Measurements from ENCODE around the gene SYT12. TPM values are rescaled to one million over a fixed set of nuclear protein-coding genes. Genes with fewer than 3 reads are reported as not detected.

Gene SYT12
- total RNA-seq, 1 donor from 2014 or later = 0.05 TPM

GRCh38 chr11:67048515-67049130 lies 25.7 kb downstream of the SYT12 start:
- Histone ChIP-seq H3K27me3 (ENCODE audit: low read depth) (peaks cover under 1% of the 10 kb centered on the region), H3K9me3 (replicated peaks) (no peaks in the 10 kb centered on the region), H3K36me3 (no peaks in the 10 kb centered on the region), H3K27ac (replicated peaks) (no peak overlapping the region), H3K4me3 (no peak overlapping the region), H3K4me1 (no peaks in the 10 kb centered on the region)
- intact Hi-C loops (cut with micrococcal nuclease) = no loop called here
- DNase-seq = no peak
- TF ChIP-seq CTCF (IDR thresholded peaks at IDR 0.05; ENCODE audit: borderline replicate concordance) = no peak

GRCh38 chr11:67050139-67050538 lies 27.2 kb downstream of the SYT12 start:
- no peak for TF ChIP-seq CTCF (IDR thresholded peaks at IDR 0.05; ENCODE audit: borderline replicate concordance)
- intact Hi-C loops (cut with micrococcal nuclease) = no loop called here
- H3K9me3 ChIP-seq (replicated peaks) = no peaks in the 10 kb centered on the region

GRCh38 chr11:67051180-67051893 lies 28.4 kb downstream of the SYT12 start:
- H3K4me3 ChIP-seq = no peak overlapping the region
- no peak for TF ChIP-seq CTCF (IDR thresholded peaks at IDR 0.05; ENCODE audit: borderline replicate concordance)
- no peaks in the 10 kb centered on the region for H3K36me3 ChIP-seq
- H3K27me3 ChIP-seq (ENCODE audit: low read depth) = peaks cover 13% of the 10 kb centered on the region
- no peak for DNase-seq
- no peak overlapping the region for H3K27ac ChIP-seq (replicated peaks)
- H3K9me3 ChIP-seq (replicated peaks) = no peaks in the 10 kb centered on the region
- intact Hi-C loops (cut with micrococcal nuclease) = no loop called here
- peaks cover 26% of the 10 kb centered on the region for H3K4me1 ChIP-seq

More at GRCh38 chr11:67050139-67050538, 27.2 kb downstream of the SYT12 start:
- H3K27me3 ChIP-seq (ENCODE audit: low read depth) = peaks cover 5% of the 10 kb centered on the region
- H3K4me1 ChIP-seq = peaks cover 14% of the 10 kb centered on the region
- H3K4me3 ChIP-seq = no peak overlapping the region
- no peak overlapping the region for H3K27ac ChIP-seq (replicated peaks)
- no peak for DNase-seq
- H3K36me3 ChIP-seq = no peaks in the 10 kb centered on the region

GRCh38 chr11:67051945-67052488 lies 29.1 kb downstream of the SYT12 start:
- no peaks in the 10 kb centered on the region for H3K9me3 ChIP-seq (replicated peaks)
- no peak for TF ChIP-seq CTCF (IDR thresholded peaks at IDR 0.05; ENCODE audit: borderline replicate concordance)
- no peak for DNase-seq
- peaks cover 15% of the 10 kb centered on the region for H3K27me3 ChIP-seq (ENCODE audit: low read depth)
- H3K4me3 ChIP-seq = no peak overlapping the region
- no peaks in the 10 kb centered on the region for H3K36me3 ChIP-seq
- intact Hi-C loops (cut with micrococcal nuclease) = no loop called here
- peaks cover 32% of the 10 kb centered on the region for H3K4me1 ChIP-seq
- H3K27ac ChIP-seq (replicated peaks) = no peak overlapping the region

- intact Hi-C loops (cut with micrococcal nuclease) = no loop called here
- TF ChIP-seq CTCF (IDR thresholded peaks at IDR 0.05; ENCODE audit: borderline replicate concordance) = no peak
- no peaks in the 10 kb centered on the region for H3K9me3 ChIP-seq (replicated peaks)
- no peaks in the 10 kb centered on the region for H3K36me3 ChIP-seq
- peaks cover 41% of the 10 kb centered on the region for H3K4me1 ChIP-seq
- H3K27me3 ChIP-seq (ENCODE audit: low read depth) = peaks cover 15% of the 10 kb centered on the region
- H3K27ac ChIP-seq (replicated peaks) = no peak overlapping the region
- H3K4me3 ChIP-seq = no peak overlapping the region
- DNase-seq = no peak
Measured at GRCh38 chr11:67052891-67053290, 30.0 kb downstream of the SYT12 start.

Data from left ventricle myocardium inferior (tissue), 1 donor.